ENCODE results near the gene RAD23B. TPM values are rescaled to one million over a fixed set of nuclear protein-coding genes. Genes with fewer than 3 reads are reported as not detected.

Gene RAD23B
- total RNA-seq, 1 experiment from 2014 or later = 251 TPM

DNA sequence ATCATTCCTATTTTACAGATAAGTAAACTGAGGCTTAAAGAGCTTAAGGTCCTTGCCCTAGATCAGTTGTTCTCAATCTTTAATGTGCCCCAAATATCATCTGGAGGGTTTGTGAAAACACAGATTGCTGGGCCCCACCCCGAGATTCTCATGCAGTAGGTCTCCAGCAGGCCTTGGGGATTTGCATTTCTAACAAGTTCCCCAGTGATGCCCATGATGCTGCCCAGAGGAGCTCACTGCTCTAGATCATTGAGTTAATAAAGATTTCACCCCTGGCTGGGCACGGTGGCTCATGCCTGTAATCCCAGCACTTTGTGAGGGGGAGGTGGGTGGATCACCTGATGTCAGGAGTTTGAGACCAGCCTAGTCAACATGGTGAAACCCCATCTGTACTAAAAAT, 42.8 kb upstream of the RAD23B start:
- no TSS peak for BruUV-seq (replicated peaks)
- Histone ChIP-seq H3K27ac (ENCODE audit: low read depth, low read length) (peak overlapping the region; percentile 96), H3K4me2 (ENCODE audit: low read length) (peak overlapping the region; percentile 73; the same call in 1 of the 2 replicates), H3K9ac (ENCODE audit: low read length) (peak overlapping the region; percentile 61), H4K20me1 (ENCODE audit: insufficient read depth) (no peaks in the 10 kb centered on the region), H3K36me3 (ENCODE audit: control insufficient read depth in 1 of 2, insufficient read depth in 2 of 2, low read length in 2 of 2) (peaks cover 0 to 10% of the 10 kb centered on the region in 2 experiments; a peak in 1 of 4 replicates), H3K4me1 (ENCODE audit: control insufficient read depth in 1 of 2, insufficient read depth in 2 of 2, low read length in 2 of 2) (peaks cover 61 to 99% of the 10 kb centered on the region in 2 experiments), H3K79me2 (ENCODE audit: insufficient read depth, low read length) (peaks cover 28% of the 10 kb centered on the region), H3K27me3 (ENCODE audit: insufficient read depth, low read length) (no peaks in the 10 kb centered on the region), H3K9me2 (ENCODE audit: insufficient read depth) (no peaks in the 10 kb centered on the region), H3K4me3 (replicated peaks in 1 of 2; ENCODE audit: low read depth in 1 of 2, low read length in 2 of 2) (no peak overlapping the region), H3K9me3 (ENCODE audit: control insufficient read depth in 1 of 2, insufficient read depth in 1 of 2, low read depth in 1 of 2, low read length in 2 of 2) (no peaks in the 10 kb centered on the region), H2AFZ (ENCODE audit: low read depth, low read length, poor library complexity, severe bottlenecking) (no peak overlapping the region)
- no peak for DNase-seq (ENCODE audit: low read depth, low spot score)
- ChIA-PET POLR2A (interaction anchor here (1.2 kb wide), 1 partner anchor 18 kb away, joined by 3 read pairs; no protein-coding TSS in a partner anchor), RAD21 (ENCODE audit: low non-redundant PET in 1 of 2, low total read pairs in 2 of 2, uncharacterized antibody in 2 of 2, unreplicated experiment in 2 of 2) (no interaction called here), CTCF (interaction anchor here (1.5 kb wide), 1 partner anchor 101 kb away, joined by 5 read pairs; no protein-coding TSS in a partner anchor)
- no peak for TF ChIP-seq EZH2 (IDR thresholded peaks at IDR 0.05)
- no peak for TF ChIP-seq SP1 (IDR thresholded peaks at IDR 0.05; ENCODE audit: low read depth)
- no peak for TF ChIP-seq FOSL1 (IDR thresholded peaks at IDR 0.05; ENCODE audit: low read depth)
- TF ChIP-seq TCF7L2 (IDR thresholded peaks at IDR 0.05; ENCODE audit: borderline replicate concordance, extremely low read depth, insufficient read depth, insufficient read length) = no peak
- TF ChIP-seq CBX3 (IDR thresholded peaks at IDR 0.05; ENCODE audit: low read depth) = no peak
- TF ChIP-seq, protein P1, sequence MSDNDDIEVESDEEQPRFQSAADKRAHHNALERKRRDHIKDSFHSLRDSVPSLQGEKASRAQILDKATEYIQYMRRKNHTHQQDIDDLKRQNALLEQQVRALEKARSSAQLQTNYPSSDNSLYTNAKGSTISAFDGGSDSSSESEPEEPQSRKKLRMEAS (IDR thresholded peaks at IDR 0.05) = no peak
- TF ChIP-seq JUND (IDR thresholded peaks at IDR 0.05) = no peak
- TF ChIP-seq EZH2phosphoT487 (IDR thresholded peaks at IDR 0.05; ENCODE audit: borderline replicate concordance) = no peak
- no peak for TF ChIP-seq EGR1 (IDR thresholded peaks at IDR 0.05; ENCODE audit: low read depth)
- no peak for TF ChIP-seq ELF1 (IDR thresholded peaks at IDR 0.05; ENCODE audit: borderline replicate concordance, low read depth)
- TF ChIP-seq CEBPB (IDR thresholded peaks at IDR 0.05; ENCODE audit: low read depth) = no peak
- TF ChIP-seq SIN3A (IDR thresholded peaks at IDR 0.05; ENCODE audit: low read depth) = no peak
- TF ChIP-seq, protein P2, sequence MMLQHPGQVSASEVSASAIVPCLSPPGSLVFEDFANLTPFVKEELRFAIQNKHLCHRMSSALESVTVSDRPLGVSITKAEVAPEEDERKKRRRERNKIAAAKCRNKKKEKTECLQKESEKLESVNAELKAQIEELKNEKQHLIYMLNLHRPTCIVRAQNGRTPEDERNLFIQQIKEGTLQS (IDR thresholded peaks at IDR 0.05) = no peak
- TF ChIP-seq ZNF274 (IDR thresholded peaks at IDR 0.05; ENCODE audit: low read depth, low read length) = no peak
- no peak for TF ChIP-seq POLR2AphosphoS5 (IDR thresholded peaks at IDR 0.05; ENCODE audit: low read depth, low read length)
- no peak for TF ChIP-seq SRF (IDR thresholded peaks at IDR 0.05; ENCODE audit: low read depth)
- TF ChIP-seq POLR2A (IDR thresholded peaks at IDR 0.05; ENCODE audit: borderline replicate concordance, extremely low read depth, insufficient read depth, insufficient read length) = no peak
- TF ChIP-seq CTCF (IDR thresholded peaks at IDR 0.05 in 2 of 3, conservative IDR thresholded peaks at IDR 0.05 in 1 of 3; ENCODE audit: borderline replicate concordance in 1 of 3, insufficient read depth in 1 of 3, low read depth in 2 of 3, low read length in 2 of 3) = no peak
- no peak for ATAC-seq
- intact Hi-C loops (cut with micrococcal nuclease) = no loop called here
